Measurements from ENCODE around the gene CYB5R4. TPM values are rescaled to one million over a fixed set of nuclear protein-coding genes. Genes with fewer than 3 reads are reported as not detected.
"Not testable (repeated sequence)": the region's sequence is repeated elsewhere in the genome, so short reads cannot be mapped to it uniquely, and the experiment has no call there.

Gene CYB5R4
- total RNA-seq, 1 donor from 2014 or later: 5.2 TPM

DNA sequence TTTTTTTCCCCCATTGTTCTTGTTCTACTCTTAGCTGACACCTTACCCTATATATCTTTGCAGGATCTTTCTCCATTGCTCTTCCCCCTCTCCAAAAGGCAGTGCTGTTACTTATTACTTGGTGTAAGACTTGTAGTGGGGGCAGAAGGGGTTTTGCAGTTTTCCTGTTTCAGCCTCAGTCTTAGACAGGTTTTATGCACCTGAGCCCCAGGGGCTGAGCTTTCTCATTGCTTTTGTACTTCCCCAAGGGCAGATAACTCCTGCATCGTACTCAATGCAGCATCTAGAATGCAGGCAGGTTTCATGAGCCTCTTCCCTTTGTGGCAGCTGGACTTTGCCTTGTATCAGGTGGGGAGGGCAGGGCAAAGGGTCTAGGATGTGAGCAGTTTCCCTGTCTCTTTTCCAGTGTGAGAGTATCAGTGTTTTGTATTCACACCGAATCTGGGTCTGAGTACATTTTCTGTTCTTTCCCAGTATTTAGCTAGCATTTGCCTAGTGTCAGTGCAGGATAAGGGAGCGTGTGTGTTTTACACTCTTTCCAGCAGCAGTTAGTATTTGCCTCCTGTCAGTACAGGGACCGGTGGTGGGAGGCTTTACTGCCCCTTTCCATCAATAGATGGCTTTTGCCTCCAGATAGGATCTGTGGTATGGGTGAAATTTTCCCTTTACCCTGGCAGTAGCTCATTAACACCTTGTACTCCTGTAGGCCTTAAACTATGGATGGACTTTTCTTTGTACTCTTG, 19.6 kb downstream of the CYB5R4 start:
- H3K27ac ChIP-seq (ENCODE audit: low read depth, low read length): no peak overlapping the region
- H3K9ac ChIP-seq (ENCODE audit: low read depth in 1 of 3, low read length in 3 of 3): no peak overlapping the region
- H3K27me3 ChIP-seq (ENCODE audit: control insufficient read depth in 3 of 3, insufficient read depth in 3 of 3, low read length in 3 of 3): no peaks in the 10 kb centered on the region
- H3K4me1 ChIP-seq (ENCODE audit: control insufficient read depth in 3 of 3, insufficient read depth in 3 of 3, low read length in 3 of 3): no peaks in the 10 kb centered on the region
- no peaks in the 10 kb centered on the region for H3K9me3 ChIP-seq (ENCODE audit: control insufficient read depth in 3 of 3, low read length in 3 of 3)
- H3K36me3 ChIP-seq (ENCODE audit: control insufficient read depth in 3 of 3, insufficient read depth in 3 of 3, low read length in 3 of 3): no peaks in the 10 kb centered on the region
- no peak overlapping the region for H3K4me3 ChIP-seq (ENCODE audit: low read length in 3 of 3)

DNA sequence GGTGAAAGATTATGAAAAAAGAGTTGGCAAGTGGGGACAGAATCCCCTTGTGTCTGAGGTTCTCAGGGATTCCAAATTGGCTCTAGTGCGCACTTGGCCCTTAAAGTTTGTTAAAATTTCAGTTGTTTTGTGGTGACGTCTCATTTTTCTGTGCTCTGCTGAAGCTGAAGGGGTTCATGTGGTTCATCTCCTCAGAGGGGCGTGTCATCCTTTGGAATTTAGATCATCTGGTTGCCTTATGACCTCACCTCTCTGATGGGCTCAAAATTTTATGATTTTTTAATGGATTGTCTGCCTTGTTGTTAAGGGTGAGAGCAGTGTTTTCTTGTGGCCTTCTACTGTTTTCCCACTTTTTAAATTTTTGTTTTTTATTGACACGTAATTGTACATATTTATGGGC, 20.3 kb downstream of the CYB5R4 start:
- Histone ChIP-seq H3K4me1 (ENCODE audit: control insufficient read depth in 3 of 3, insufficient read depth in 3 of 3, low read length in 3 of 3) (no peaks in the 10 kb centered on the region), H3K9ac (ENCODE audit: low read depth in 1 of 3, low read length in 3 of 3) (no peak overlapping the region), H3K9me3 (ENCODE audit: control insufficient read depth in 3 of 3, low read length in 3 of 3) (no peaks in the 10 kb centered on the region), H3K27me3 (ENCODE audit: control insufficient read depth in 3 of 3, insufficient read depth in 3 of 3, low read length in 3 of 3) (no peaks in the 10 kb centered on the region), H3K27ac (ENCODE audit: low read depth, low read length) (no peak overlapping the region), H3K36me3 (ENCODE audit: control insufficient read depth in 3 of 3, insufficient read depth in 3 of 3, low read length in 3 of 3) (no peaks in the 10 kb centered on the region), H3K4me3 (ENCODE audit: low read length in 3 of 3) (no peak overlapping the region)

- H3K27ac ChIP-seq (ENCODE audit: low read depth, low read length): no peak overlapping the region
- no peak overlapping the region for H3K4me3 ChIP-seq (ENCODE audit: low read length in 3 of 3)
- no peaks in the 10 kb centered on the region for H3K9me3 ChIP-seq (ENCODE audit: control insufficient read depth in 3 of 3, low read length in 3 of 3)
- no peak overlapping the region for H3K9ac ChIP-seq (ENCODE audit: low read depth in 1 of 3, low read length in 3 of 3)
- H3K36me3 ChIP-seq (ENCODE audit: control insufficient read depth in 3 of 3, insufficient read depth in 3 of 3, low read length in 3 of 3): no peaks in the 10 kb centered on the region
- H3K4me1 ChIP-seq (ENCODE audit: control insufficient read depth in 3 of 3, insufficient read depth in 3 of 3, low read length in 3 of 3): no peaks in the 10 kb centered on the region
- H3K27me3 ChIP-seq (ENCODE audit: control insufficient read depth in 3 of 3, insufficient read depth in 3 of 3, low read length in 3 of 3): no peaks in the 10 kb centered on the region
These were observed 23.8 kb downstream of the CYB5R4 start for GRCh38 chr6:83883240-83883639.

DNA sequence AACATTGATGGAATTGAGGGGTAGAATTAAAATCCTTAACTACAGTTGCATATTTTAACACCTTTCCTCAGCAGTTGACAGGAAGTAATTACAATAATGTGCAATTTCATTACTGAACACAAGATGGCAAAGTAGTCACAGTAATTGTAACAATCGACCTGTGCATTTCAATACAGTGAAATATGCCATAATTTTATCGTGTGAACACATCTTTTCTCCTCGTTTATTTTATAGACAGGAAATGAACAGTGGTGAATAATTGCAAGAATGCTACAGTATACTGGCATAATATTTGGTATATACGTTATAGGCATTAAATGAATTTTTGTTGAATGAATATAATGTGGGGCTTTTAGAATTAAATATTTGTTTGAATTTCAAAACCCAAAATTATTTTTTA, 25.0 kb downstream of the CYB5R4 start:
- Histone ChIP-seq H3K36me3 (ENCODE audit: control insufficient read depth in 3 of 3, insufficient read depth in 3 of 3, low read length in 3 of 3) (no peaks in the 10 kb centered on the region), H3K27me3 (ENCODE audit: control insufficient read depth in 3 of 3, insufficient read depth in 3 of 3, low read length in 3 of 3) (no peaks in the 10 kb centered on the region), H3K4me3 (ENCODE audit: low read length in 3 of 3) (no peak overlapping the region), H3K4me1 (ENCODE audit: control insufficient read depth in 3 of 3, insufficient read depth in 3 of 3, low read length in 3 of 3) (no peaks in the 10 kb centered on the region), H3K27ac (ENCODE audit: low read depth, low read length) (no peak overlapping the region), H3K9ac (ENCODE audit: low read depth in 1 of 3, low read length in 3 of 3) (no peak overlapping the region), H3K9me3 (ENCODE audit: control insufficient read depth in 3 of 3, low read length in 3 of 3) (no peaks in the 10 kb centered on the region)

GRCh38 chr6:83885984-83886383, 26.5 kb downstream of the CYB5R4 start:
- Histone ChIP-seq H3K27me3 (ENCODE audit: control insufficient read depth in 3 of 3, insufficient read depth in 3 of 3, low read length in 3 of 3) (no peaks in the 10 kb centered on the region), H3K9me3 (ENCODE audit: control insufficient read depth in 3 of 3, low read length in 3 of 3) (no peaks in the 10 kb centered on the region), H3K36me3 (ENCODE audit: control insufficient read depth in 3 of 3, insufficient read depth in 3 of 3, low read length in 3 of 3) (no peaks in the 10 kb centered on the region), H3K27ac (ENCODE audit: low read depth, low read length) (no peak overlapping the region), H3K4me3 (ENCODE audit: low read length in 3 of 3) (no peak overlapping the region), H3K4me1 (ENCODE audit: control insufficient read depth in 3 of 3, insufficient read depth in 3 of 3, low read length in 3 of 3) (no peaks in the 10 kb centered on the region), H3K9ac (ENCODE audit: low read depth in 1 of 3, low read length in 3 of 3) (no peak overlapping the region)

DNA sequence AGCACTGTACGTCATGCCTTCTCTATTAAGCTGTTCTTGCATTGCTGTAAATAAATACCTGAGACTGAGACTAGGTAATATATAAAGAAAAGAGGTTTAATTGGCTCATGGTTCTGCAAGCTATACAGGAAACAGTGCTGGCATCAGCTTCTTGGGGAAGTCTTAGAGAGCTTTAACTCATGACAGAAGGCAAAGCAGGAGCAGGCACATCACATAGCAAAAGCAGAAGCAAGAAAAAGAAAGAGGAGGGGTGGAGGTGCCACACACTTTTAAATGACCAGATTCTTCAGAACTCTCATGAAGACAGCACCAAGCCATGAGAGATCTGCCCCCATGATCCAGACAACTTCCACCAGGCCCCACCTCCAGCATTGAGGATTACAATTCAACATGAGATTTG, 30.1 kb downstream of the CYB5R4 start:
- Histone ChIP-seq H3K4me3 (ENCODE audit: low read length in 3 of 3) (no peak overlapping the region), H3K4me1 (ENCODE audit: control insufficient read depth in 3 of 3, insufficient read depth in 3 of 3, low read length in 3 of 3) (no peaks in the 10 kb centered on the region), H3K9ac (ENCODE audit: low read depth in 1 of 3, low read length in 3 of 3) (no peak overlapping the region), H3K27me3 (ENCODE audit: control insufficient read depth in 3 of 3, insufficient read depth in 3 of 3, low read length in 3 of 3) (no peaks in the 10 kb centered on the region), H3K36me3 (ENCODE audit: control insufficient read depth in 3 of 3, insufficient read depth in 3 of 3, low read length in 3 of 3) (no peaks in the 10 kb centered on the region), H3K9me3 (ENCODE audit: control insufficient read depth in 3 of 3, low read length in 3 of 3) (no peaks in the 10 kb centered on the region), H3K27ac (ENCODE audit: low read depth, low read length) (no peak overlapping the region)

DNA sequence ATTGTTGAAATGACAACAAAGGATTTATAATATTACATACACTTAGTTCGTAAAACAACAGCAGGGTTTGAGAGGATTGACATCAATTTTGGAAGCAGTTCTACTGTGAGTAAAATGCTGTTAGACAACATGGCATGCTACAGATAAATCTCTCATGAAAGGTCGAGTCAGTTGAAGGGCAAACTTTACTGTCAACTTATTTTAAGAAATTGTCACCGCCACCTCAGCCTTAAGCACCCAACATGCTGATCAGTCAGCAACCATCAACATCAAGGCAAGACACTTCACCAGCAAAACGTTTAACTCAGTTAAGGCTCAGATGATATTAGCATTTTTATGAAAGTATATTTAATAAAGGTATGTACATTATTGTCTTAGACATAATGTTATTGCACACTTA, 31.0 kb downstream of the CYB5R4 start:
- Histone ChIP-seq H3K27ac (ENCODE audit: low read depth, low read length) (no peak overlapping the region), H3K27me3 (ENCODE audit: control insufficient read depth in 3 of 3, insufficient read depth in 3 of 3, low read length in 3 of 3) (no peaks in the 10 kb centered on the region), H3K9ac (ENCODE audit: low read depth in 1 of 3, low read length in 3 of 3) (no peak overlapping the region), H3K36me3 (ENCODE audit: control insufficient read depth in 3 of 3, insufficient read depth in 3 of 3, low read length in 3 of 3) (no peaks in the 10 kb centered on the region), H3K4me3 (ENCODE audit: low read length in 3 of 3) (no peak overlapping the region), H3K9me3 (ENCODE audit: control insufficient read depth in 3 of 3, low read length in 3 of 3) (no peaks in the 10 kb centered on the region), H3K4me1 (ENCODE audit: control insufficient read depth in 3 of 3, insufficient read depth in 3 of 3, low read length in 3 of 3) (no peaks in the 10 kb centered on the region)

DNA sequence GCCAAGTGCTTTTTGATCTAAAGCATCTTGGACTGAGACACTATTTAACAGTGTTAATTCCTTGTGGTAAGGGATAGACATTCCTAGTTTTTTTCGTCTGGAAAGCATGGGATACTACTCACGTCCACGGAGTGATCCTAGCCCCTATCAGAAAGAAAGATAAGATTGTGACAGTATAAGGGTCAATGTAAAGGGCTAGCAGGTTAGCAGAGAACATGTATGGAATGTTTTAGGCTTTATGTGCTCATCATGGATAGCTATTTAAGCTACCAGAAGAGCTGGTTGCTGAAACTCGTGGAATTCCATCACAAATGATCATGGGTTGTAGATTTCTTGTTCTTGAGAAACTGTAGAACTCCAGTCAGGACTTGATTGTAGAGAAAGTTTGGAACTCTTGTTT, 32.1 kb downstream of the CYB5R4 start:
- no peaks in the 10 kb centered on the region for H3K27me3 ChIP-seq (ENCODE audit: control insufficient read depth in 3 of 3, insufficient read depth in 3 of 3, low read length in 3 of 3)
- no peaks in the 10 kb centered on the region for H3K36me3 ChIP-seq (ENCODE audit: control insufficient read depth in 3 of 3, insufficient read depth in 3 of 3, low read length in 3 of 3)
- no peak overlapping the region for H3K4me3 ChIP-seq (ENCODE audit: low read length in 3 of 3)
- no peaks in the 10 kb centered on the region for H3K9me3 ChIP-seq (ENCODE audit: control insufficient read depth in 3 of 3, low read length in 3 of 3)
- H3K4me1 ChIP-seq (ENCODE audit: control insufficient read depth in 3 of 3, insufficient read depth in 3 of 3, low read length in 3 of 3): no peaks in the 10 kb centered on the region
- no peak overlapping the region for H3K27ac ChIP-seq (ENCODE audit: low read depth, low read length)
- H3K9ac ChIP-seq (ENCODE audit: low read depth in 1 of 3, low read length in 3 of 3): no peak overlapping the region

DNA sequence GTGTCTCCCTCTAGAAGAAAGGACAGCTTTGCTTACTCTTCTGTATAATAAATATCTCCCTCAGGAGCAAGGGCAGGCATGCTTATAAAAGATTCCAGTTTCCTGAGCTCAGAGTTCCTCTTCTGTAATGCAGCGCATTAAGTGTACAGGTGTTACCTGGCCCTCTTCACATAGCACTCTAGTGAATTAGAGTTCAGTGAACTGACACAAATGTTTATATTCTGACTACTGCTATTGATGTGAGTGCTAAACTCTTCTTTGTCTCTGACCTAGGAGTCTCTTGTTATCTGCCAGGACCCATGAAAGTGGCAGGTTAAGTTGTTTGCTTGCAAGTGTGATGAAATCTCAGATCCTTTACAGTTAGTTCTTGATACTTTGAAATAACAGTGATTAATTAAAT, 33.5 kb downstream of the CYB5R4 start:
- Histone ChIP-seq H3K9me3 (ENCODE audit: control insufficient read depth in 3 of 3, low read length in 3 of 3) (no peaks in the 10 kb centered on the region), H3K9ac (ENCODE audit: low read depth in 1 of 3, low read length in 3 of 3) (no peak overlapping the region), H3K4me1 (ENCODE audit: control insufficient read depth in 3 of 3, insufficient read depth in 3 of 3, low read length in 3 of 3) (no peaks in the 10 kb centered on the region), H3K27me3 (ENCODE audit: control insufficient read depth in 3 of 3, insufficient read depth in 3 of 3, low read length in 3 of 3) (no peaks in the 10 kb centered on the region), H3K27ac (ENCODE audit: low read depth, low read length) (no peak overlapping the region), H3K4me3 (ENCODE audit: low read length in 3 of 3) (no peak overlapping the region), H3K36me3 (ENCODE audit: control insufficient read depth in 3 of 3, insufficient read depth in 3 of 3, low read length in 3 of 3) (no peaks in the 10 kb centered on the region)

GRCh38 chr6:83897094-83897493, 37.6 kb downstream of the CYB5R4 start:
- not testable (repeated sequence) for H3K27me3 ChIP-seq (ENCODE audit: control insufficient read depth in 3 of 3, insufficient read depth in 3 of 3, low read length in 3 of 3); H3K4me3 ChIP-seq (ENCODE audit: low read length in 3 of 3); H3K9me3 ChIP-seq (ENCODE audit: control insufficient read depth in 3 of 3, low read length in 3 of 3); H3K9ac ChIP-seq (ENCODE audit: low read depth in 1 of 3, low read length in 3 of 3); H3K36me3 ChIP-seq (ENCODE audit: control insufficient read depth in 3 of 3, insufficient read depth in 3 of 3, low read length in 3 of 3); H3K27ac ChIP-seq (ENCODE audit: low read depth, low read length); H3K4me1 ChIP-seq (ENCODE audit: control insufficient read depth in 3 of 3, insufficient read depth in 3 of 3, low read length in 3 of 3)
